HG02852 (cell line): ENCODE results near the gene NCAM1.
"Not testable (repeated sequence)": the region's sequence is repeated elsewhere in the genome, so short reads cannot be mapped to it uniquely, and the experiment has no call there.

ENCODE experiments used
- ATAC-seq: cut with Tn5 transposase; IDR thresholded peaks from one replicate; pipeline ENCODE4 v1.9.1; 2021; ENCODE audit warnings: mild to moderate bottlenecking, moderate library complexity; ENCODE audit not compliant: unreplicated experiment

NCAM1 gene

DNA sequence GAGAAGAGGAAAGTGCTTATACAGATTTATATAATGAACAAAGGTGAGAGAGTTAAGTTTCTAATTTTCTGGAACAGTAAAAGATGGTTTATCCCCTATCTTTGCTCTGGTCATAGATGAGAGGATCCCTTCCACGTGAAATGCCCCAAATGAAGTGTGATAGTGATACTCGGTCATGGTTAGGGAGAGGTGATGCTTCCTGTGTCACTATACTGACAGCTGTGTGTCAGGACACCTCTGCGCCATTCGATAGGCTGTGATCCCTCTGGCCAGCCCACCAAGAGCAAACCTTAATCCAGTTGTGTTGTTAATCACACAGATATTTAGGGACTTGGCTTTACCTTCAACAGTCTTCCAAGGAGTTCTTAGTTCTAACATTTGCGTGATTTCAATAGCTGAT is 57.7 kb downstream of the NCAM1 start:
- no peak for ATAC-seq

DNA sequence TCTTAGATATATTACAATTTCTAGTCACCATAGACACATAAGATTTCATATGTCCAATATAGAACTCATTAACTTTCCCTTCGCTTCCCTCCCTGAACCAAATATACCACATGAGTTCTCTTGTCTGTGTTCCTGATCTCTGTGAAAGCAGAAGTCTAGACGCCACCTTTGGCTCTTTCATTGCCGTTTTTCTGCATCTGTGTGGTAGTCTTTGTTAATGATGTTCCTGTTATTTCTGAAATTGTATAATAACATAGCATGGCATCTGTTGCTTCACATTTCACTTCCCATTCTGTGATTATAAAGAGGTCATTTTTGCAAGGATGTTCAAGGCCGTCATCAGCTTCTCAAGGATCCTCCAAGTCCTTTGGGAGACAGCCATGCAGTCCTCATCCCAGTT is 58.5 kb downstream of the NCAM1 start:
- no peak for ATAC-seq

DNA sequence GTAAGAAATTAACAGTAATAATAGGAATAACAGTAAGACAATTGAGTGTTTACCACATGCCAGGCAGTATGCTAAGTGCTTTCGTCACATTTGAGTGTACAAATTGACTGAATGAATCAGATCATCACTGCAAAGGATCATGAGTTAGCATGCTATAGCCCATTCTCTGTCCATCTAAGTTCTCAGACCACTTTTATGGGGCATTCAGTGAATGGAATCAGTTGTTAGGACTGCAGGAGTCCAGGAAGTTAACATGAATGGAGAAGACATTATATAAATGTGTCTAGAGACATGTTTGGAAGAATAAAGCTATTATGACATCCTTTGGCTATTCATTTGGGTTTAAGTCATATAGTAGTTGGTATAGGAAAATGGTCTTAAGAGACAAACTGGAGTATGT is 59.9 kb downstream of the NCAM1 start:
- ATAC-seq: no peak

DNA sequence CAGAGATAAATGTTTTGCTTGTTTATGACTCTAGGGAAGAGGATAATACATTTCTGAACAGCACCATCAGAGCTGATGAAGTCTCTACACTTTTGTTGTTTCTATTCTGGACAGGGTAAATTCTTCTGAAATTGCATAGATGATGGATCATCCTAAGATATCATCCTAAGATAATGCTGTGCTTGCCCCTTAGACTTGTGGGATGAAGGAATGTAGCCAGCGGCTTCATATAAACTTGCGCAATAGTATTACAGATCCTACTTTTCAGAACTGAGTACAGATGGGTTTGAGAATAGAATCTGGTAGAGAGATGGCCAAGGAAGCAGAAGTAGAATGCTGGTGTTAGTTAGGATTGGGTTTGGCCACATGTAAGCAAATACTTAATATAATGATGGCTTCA is 61.0 kb downstream of the NCAM1 start:
- no peak for ATAC-seq

DNA sequence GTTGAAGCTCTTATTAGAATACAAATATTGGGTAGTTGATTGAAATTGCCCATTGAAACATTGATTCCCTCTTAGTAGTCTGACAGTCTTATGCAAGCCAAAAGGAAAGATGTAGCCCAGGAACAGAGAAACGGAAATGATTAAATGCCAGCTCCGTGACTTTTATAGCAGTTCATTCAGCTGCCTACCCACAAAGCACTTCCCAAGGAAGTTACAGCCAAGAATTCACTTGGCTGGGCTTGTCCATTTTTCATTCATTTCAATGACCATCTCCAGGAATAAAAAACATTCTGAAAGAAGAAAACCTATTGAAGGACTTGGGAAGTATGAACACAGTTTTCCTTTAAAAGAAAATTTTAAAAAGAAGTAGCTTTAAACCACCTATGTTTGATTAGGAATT is 62.0 kb downstream of the NCAM1 start:
- no peak for ATAC-seq

DNA sequence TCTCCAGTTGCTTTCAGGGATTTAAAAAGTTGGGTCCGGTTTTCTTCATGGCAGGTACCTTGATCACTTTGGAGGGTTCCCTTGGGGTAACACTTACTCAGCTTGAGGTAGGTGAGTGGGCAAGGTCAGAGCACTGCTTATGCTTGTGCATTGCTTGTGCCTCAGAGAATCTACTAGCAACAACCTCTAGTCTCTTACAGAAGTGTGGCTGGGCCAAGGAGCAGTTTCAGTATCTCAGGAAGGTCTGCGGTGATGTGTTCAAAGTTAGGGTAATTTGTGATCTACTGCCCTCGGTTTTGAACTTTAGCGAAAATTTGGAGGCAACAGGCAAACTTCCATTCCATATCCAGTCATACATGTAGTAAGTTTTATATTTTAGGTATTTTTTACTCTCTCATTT is 62.8 kb downstream of the NCAM1 start:
- no peak for ATAC-seq

DNA sequence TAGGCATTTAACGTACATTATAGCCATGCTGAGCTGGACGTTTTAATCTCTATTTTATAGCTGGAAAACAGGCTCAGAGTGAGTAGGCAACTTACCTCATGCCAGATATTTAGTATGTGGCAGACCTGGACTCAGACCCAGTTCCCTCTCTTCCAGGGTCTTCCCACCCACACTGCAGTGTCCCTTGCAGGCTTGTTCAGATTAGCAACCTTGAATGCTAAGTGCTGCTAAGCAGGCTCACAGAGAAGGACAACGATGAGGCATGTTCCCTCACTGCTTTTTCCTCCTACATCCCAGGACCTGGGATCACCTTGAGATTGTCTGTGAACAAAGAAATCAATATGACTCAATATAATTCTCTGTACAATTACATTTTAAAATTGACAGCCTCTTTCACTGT is 65.6 kb downstream of the NCAM1 start:
- ATAC-seq: no peak

DNA sequence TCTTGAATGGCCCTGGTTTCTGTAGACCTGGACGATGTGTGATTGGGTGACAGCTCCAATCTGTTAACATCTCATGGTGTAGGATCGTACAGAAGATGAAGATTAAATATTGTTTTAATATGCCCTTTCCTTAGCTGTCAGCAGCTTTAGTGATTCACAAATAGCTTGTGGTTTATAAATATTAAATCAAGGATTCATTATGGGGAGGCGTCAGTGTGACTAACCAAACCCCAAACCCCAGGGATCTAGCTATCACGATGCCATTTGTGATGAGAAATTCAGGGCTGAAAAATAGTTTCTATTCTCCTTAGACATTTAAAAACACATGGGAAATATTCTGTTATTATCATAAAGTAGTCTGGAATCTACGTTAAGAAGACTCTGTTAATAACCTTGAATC is 73.4 kb downstream of the NCAM1 start:
- no peak for ATAC-seq

DNA sequence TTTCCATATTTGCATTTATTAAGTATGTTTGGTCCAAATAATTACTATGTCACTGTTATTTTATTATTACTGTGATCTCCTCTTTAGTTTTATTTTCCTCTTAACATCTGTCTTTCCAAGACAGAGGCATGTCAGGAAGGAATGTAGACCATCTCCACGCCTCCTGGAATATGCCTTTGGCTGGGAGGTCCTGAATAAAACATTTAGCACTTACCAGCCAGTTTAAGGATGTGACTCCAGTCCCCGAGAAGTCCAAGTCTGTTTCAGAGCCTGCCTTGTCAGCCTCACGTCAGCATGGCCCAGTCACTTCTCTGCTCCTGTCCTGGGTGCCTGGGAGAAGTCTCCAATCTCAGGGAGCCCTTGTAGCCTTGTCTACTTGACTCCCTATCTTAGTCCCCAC is 74.5 kb downstream of the NCAM1 start:
- no peak for ATAC-seq

DNA sequence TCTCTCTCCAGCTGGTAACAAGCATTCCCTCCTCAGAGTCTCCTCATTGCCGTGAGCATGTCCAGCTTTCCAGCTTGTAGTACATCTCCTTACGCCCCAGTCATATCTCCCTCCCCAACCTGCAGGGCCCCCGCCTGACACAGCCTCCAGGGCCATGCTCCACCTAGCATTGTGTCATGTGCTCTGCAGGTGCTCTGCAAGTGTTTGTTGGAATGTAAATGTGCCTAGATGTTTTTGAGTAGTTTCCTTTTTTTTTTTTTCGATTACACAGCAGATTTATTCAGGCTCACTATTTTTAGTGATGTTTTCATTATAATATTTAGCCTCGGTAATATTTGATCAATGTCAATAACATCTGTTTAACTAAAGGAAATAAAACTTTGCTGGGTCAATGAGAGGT is 82.5 kb downstream of the NCAM1 start:
- no peak for ATAC-seq

DNA sequence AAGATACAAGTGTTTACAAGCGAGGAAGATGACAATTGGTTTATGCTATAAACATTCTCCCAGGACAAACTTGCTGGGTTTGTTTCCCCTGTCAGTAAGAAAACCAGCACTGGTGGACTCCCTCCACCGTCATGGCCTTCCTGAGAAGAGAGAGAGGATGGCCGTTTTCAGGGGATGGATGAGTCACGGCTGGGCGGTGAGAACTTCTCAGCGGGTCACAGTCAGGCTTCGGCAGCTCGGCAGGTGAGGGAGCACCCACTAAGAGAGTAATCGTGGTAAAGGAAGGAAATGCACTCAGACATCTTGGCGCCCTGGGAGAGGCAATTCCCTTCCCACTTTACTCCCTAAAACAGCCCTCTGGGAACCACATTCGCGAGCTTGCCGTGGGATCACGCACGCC is 83.9 kb downstream of the NCAM1 start:
- ATAC-seq: no peak

DNA sequence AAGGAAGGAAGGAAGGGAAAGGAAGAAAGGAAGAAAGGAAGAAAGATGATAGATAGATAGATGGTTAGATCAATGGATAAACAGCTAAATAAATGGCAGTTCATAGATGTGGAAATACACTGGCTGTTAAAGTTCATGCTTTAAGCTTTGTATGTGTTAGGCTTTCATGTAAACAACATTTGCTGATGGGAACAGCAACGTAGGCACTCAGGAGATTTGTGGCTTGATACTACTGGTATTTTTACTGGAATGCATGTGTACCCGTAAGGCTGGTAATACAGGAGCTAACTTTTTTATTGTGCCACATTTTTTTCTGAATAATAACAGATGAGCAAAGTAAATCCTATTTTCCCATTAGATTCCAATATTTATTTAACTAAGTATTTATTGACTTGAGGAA is 85.6 kb downstream of the NCAM1 start:
- no peak for ATAC-seq

DNA sequence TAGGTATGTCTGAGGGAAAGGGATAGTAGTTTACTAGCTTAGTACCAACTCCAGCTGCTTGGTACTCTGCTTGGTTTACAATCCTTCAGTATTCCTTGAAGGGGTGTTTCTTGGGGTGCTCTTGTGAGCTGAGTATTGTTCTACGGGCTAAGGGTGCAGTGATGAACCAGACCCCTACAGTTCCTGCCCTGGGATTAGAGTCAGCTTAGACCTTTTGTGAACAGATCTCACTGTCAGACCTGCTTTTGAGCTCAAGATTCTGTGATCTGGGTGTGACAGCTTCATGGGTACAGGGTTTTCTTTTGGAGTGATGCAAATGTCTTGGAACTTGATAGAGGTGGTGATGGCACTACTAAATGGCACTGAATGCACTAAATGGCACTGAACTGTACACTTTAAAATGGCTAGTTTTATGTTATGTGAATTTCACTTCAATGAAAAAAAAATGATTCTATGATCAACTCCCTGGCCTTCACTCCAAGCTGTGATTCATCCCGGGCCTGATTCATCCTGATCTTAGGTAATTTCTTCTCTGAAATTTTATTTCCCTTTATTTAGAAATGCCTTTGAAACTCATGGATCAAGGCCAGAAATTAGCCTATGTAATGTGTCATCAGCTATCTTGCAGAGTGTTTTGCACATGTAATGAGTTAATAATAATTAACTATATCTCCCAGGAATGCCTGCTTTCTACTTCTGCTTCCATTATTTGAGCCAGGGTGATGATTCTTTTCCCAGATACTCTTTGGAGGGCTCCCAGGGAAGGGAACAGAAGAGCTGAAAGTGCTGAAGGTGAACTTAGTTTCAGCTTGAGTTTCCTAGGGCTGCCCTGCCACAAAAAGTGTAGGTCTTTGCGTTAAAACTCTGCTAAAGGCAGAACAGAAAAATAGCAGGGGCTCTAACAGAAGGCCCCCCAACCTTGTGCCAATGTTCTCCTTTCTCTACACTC is 87.9 kb downstream of the NCAM1 start:
- no peak for ATAC-seq

DNA sequence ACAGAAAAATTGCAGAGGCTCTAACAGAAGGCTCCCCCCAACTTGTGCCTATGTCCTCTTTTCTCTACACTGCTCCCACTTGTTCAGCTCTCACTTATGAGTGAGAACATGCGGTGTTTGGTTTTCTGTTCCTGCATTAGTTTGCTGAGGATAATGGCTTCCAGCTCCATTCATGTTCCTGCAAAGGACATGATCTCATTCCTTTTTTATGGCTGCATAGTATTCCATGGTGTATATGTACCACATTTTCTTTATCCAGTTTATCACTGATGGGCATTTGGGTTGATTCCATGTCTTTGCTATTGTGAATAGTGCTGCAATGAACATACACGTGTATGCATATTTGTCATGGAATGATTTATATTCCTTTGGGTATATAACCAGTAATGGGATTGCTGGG is 91.8 kb downstream of the NCAM1 start:
- ATAC-seq: not testable (repeated sequence)

DNA sequence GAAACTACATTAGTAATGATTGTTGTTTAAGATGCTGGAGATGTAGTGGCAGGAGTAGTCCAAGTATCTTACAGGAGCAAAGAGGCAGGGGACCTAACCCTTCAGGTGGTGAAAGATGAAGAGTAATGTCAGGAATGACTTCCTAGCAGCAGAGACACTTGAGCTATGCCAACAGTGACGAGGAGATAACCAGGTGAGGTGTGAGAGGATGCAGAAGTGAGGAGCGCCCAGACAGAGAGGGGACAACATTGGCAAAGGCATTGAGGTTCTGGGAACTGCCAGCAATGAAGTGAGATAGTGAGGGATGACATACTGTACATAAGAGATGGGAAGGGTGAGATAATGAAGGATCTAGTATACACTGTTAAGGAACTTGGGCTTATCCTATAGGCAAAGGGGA is 95.8 kb downstream of the NCAM1 start:
- ATAC-seq: no peak

DNA sequence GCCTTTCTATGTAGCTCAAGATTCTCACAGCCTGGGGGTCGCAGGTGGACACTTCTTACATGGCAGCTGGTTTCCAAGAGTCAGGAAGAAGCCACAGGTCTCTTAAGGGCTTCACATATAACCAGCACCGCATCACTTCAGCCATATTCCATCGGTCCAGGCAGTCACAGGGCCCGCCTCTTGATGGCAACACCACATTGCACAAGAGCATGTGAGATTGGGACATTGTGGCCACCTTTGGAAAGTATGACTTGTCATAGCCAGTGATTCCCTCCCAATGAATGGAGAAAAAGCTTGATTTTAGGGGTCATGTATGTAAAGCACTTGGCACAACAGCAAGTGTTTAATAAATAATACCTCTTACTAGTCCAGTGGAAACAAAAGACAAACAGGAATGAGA is 98.3 kb downstream of the NCAM1 start:
- no peak for ATAC-seq

DNA sequence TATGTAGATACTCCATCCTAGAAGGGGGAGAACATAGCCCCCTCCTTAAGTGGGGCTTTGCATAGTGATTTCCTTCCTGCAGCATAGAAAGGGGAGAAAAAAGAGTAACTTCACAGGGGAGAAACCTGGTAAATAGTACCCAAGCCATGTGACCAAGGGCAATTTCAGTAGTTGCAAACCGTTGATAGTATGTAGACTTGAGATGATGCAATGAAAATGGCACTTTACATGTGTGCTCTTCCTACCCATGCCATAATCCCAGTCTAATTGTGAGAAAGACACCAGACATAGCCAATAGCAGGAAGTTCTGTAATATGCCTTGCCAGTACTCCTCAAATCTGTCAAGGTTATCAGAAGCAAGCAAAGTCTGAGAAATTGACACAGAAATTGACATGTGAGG is 104.1 kb downstream of the NCAM1 start:
- ATAC-seq: no peak

DNA sequence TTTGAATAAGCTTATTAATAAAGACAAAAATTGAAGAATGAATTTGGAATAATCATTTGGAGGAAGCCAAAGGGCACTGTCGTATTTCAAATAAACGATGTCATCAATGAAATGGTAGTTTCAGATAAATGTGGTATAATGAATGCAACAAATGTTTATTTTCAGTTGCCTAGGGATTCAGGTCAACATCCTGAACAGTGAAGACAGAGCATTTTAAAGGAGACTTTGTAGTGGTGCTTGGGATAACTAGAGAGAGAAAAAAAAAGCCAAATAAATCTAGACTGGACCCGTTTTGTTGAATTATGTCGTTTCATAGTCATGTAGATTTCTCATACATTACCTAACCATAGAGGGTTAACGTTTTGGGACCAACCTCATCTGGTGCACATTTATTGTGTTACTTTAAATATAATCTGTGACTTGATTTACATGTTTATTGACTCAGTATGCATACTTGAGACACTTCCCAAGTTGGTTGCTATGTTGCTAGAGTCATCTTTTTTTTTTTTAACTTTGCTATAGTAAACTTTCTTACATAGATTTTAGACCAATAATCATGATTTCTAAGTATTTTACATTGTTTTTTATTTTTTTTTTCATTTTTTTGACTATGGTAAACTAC is 111.1 kb downstream of the NCAM1 start:
- no peak for ATAC-seq

DNA sequence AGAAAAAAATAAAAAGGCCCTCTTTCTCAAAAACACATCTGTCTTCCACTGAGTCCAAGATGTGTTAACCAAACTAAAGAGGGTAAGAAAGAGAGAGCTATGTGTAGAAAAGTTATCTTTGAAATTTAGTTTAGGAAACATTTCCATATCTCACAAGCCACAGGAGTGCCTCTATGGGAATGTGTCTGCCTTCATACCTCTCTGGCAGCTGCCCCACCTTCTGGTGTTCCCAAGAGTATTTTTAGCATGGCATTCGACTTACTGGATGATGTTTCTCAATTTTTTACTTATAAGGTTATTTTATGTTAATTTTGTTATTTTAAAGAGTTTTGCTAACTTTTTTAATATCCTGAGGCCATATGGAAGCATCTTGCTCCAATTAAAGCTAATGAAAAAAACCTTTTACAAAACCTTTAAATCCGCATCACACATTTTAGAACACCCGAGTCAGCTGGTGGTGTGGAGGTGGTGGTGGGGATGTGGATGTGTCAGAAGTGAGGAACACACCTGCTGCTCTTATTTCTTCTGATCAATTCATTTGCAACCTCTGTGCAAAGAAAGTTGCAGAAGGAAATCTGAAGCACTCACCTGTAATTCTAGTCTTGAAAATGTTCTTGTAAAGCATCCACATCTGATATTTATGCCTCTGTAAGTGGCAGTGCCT is 112.2 kb downstream of the NCAM1 start:
- ATAC-seq: no peak

DNA sequence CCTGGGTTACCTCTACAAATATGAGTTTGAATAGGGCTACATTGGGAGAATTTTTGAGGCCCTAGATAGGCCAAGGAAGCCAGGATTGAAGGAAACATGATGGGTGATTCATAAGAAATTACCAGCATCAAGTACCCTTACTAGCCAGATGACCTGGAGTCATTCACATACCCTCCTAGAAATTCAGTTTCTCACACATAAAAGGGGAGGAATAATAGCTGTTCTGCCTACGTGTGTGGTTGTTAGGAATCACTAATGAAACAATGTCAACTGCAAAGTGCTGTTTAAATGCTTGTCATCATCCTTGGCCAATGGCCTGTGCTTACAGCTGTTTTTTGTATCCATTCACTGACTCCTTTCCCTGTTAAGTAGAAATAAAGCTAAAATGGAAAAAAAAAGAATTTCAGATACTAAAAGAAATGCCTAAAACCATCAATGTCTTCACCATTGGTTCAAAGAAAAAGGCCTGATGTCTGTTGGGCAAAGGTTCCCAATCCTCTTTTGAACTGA is 114.4 kb downstream of the NCAM1 start:
- ATAC-seq: no peak

DNA sequence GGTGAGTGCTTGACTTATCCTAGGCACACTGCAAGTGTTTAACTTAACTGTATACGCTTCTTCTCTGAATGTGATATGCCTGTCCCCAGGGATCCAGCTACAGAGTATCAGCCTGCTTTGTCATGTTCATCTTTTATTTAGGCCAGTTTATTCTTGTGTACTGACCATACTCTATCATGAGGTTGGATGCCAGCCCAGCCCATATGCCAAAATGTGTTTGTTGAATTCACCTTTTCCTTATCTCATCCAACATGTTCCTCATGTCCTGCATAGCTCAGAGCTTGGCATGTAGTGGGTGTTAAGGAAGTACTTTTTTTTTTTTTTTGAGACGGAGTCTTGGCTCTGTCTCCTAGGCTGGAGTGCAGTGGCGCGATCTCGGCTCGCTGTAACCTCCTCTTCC is 116.2 kb downstream of the NCAM1 start:
- ATAC-seq: no peak
